HG02678 (cell line): ENCODE measurements around the gene ANKRD63.

ENCODE experiments used
- ATAC-seq: cut with Tn5 transposase; IDR thresholded peaks from one replicate; pipeline ENCODE4 v1.9.1; 2021; ENCODE audit warnings: mild to moderate bottlenecking, moderate library complexity; ENCODE audit not compliant: unreplicated experiment

ANKRD63 gene

GRCh38 chr15:40263024-40263754, 19.7 kb downstream of the ANKRD63 start:
- ATAC-seq = no peak

- ATAC-seq = no peak
Measured at GRCh38 chr15:40259021-40259420, 23.8 kb downstream of the ANKRD63 start.

- no peak for ATAC-seq
Measured at GRCh38 chr15:40258544-40258943, 24.3 kb downstream of the ANKRD63 start.

- ATAC-seq = no peak
Measured at GRCh38 chr15:40257656-40258450, 25.0 kb downstream of the ANKRD63 start.

GRCh38 chr15:40256638-40257235, 26.1 kb downstream of the ANKRD63 start:
- no peak for ATAC-seq

- ATAC-seq = no peak
Measured at GRCh38 chr15:40255033-40255432, 27.8 kb downstream of the ANKRD63 start.

GRCh38 chr15:40254452-40254851, 28.4 kb downstream of the ANKRD63 start:
- ATAC-seq = no peak

GRCh38 chr15:40253167-40253790, 29.6 kb downstream of the ANKRD63 start:
- no peak for ATAC-seq

- no peak for ATAC-seq
Measured at GRCh38 chr15:40252438-40253166, 30.3 kb downstream of the ANKRD63 start.

GRCh38 chr15:40252141-40252437, 30.8 kb downstream of the ANKRD63 start:
- no peak for ATAC-seq

- no peak for ATAC-seq
Measured at GRCh38 chr15:40251486-40252140, 31.3 kb downstream of the ANKRD63 start.

GRCh38 chr15:40250771-40251483, 31.9 kb downstream of the ANKRD63 start:
- no peak for ATAC-seq

- ATAC-seq = no peak
Measured at GRCh38 chr15:40250304-40250656, 32.6 kb downstream of the ANKRD63 start.

- ATAC-seq = no peak
Measured at GRCh38 chr15:40249477-40250303, 33.2 kb downstream of the ANKRD63 start.

GRCh38 chr15:40248006-40248783, 34.7 kb downstream of the ANKRD63 start:
- no peak for ATAC-seq

GRCh38 chr15:40247406-40247971, 35.4 kb downstream of the ANKRD63 start:
- no peak for ATAC-seq

GRCh38 chr15:40246496-40247280, 36.2 kb downstream of the ANKRD63 start:
- ATAC-seq = no peak
